GM13976 (cell line): ENCODE results near the gene HPS1.

Source experiments
- DNase-seq: peaks from one replicate; pipeline ENCODE4 v3.0.0; 2012; ENCODE audit warnings: low spot score
- in situ Hi-C: fragments of 300-500 bp; cut with MboI; formaldehyde crosslinking; loops from one replicate; pipeline ENCODE4 v1.12.0; 2022; ENCODE audit warnings: low sequenced_read_pairs, mixed read lengths, inconsistent platforms; ENCODE audit not compliant: unreplicated experiment
- TF ChIP-seq, protein P1 (sequence below): IDR thresholded peaks from 2 replicates; pipeline ENCODE4 v1.5.1; 2012; ENCODE audit warnings: borderline replicate concordance, mild to moderate bottlenecking; ENCODE audit not compliant: insufficient read depth; ENCODE audit errors: extremely low read depth, missing control alignments, control extremely low read depth

The HPS1 gene

GRCh38 chr10:98410759-98411158, 36.0 kb downstream of the HPS1 start:
- no peak for DNase-seq
- TF ChIP-seq, protein P1, sequence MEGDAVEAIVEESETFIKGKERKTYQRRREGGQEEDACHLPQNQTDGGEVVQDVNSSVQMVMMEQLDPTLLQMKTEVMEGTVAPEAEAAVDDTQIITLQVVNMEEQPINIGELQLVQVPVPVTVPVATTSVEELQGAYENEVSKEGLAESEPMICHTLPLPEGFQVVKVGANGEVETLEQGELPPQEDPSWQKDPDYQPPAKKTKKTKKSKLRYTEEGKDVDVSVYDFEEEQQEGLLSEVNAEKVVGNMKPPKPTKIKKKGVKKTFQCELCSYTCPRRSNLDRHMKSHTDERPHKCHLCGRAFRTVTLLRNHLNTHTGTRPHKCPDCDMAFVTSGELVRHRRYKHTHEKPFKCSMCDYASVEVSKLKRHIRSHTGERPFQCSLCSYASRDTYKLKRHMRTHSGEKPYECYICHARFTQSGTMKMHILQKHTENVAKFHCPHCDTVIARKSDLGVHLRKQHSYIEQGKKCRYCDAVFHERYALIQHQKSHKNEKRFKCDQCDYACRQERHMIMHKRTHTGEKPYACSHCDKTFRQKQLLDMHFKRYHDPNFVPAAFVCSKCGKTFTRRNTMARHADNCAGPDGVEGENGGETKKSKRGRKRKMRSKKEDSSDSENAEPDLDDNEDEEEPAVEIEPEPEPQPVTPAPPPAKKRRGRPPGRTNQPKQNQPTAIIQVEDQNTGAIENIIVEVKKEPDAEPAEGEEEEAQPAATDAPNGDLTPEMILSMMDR = no peak
- in situ Hi-C loops = no loop called here

GRCh38 chr10:98410135-98410743, 36.5 kb downstream of the HPS1 start:
- in situ Hi-C loops = no loop called here
- TF ChIP-seq, protein P1 = no peak
- no peak for DNase-seq

DNA sequence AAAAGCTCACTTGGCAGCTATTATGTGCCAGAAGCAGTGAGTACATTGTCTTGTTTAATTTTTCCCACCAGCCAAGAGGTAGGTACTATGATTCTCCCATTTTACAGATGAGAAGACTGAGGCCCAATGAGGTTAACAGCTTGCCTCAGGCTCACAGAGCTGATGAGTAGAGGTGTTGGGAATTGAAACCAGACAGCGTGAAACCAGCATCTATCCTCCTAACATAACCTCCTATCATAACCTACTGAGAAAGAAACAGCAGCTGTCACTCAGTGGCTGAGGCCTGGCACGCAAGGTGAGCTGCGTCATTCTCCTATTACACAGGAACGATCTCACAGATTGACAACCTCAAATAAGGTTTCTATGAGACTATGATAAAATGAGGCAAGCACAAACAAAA, 37.9 kb downstream of the HPS1 start:
- DNase-seq = no peak
- TF ChIP-seq, protein P1 = no peak
- in situ Hi-C loops = no loop called here

- no peak for DNase-seq
- in situ Hi-C loops = no loop called here
- TF ChIP-seq, protein P1 = no peak
Measured at GRCh38 chr10:98407744-98408241, 38.9 kb downstream of the HPS1 start.

DNA sequence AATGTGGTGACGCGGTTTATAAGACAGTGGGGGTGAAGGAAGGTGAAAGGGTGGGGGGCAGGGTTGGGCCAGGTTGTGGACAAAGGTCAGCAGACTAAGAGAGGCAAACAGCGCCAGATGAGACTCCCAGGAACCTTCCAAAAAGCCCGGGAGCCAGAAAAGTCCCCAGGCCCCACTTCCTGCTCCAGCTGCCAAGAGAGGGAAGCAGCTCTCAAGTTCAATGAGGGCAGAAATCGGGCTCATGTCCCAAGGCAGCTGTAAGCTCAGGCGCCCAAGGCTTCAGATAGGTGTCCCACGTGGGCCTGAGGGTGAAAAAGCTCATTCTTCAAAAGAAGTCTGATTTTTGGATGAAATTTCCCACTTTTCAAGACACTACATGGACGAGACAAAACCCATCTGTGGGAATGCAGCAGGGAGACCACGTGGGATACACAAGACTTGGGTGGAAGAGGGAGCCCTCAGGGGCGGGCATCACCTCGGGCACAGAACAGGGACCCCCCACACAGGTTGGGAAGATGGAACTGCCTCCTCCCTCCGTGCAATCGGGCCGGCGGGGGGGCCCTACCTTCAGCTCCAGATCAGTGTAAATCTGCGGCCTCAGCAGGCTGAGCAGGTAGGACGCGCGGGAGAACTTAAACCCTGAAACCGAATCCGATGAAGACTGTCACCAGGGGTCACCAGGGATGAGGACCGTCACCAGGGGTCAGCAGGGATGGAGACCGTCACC, 39.6 kb downstream of the HPS1 start:
- TF ChIP-seq, protein P1 = no peak
- DNase-seq = no peak
- in situ Hi-C loops = no loop called here

GRCh38 chr10:98405422-98405821, 41.3 kb downstream of the HPS1 start:
- no peak for DNase-seq
- TF ChIP-seq, protein P1 = no peak
- in situ Hi-C loops = no loop called here
